CD14-positive monocyte (primary cell): ENCODE results near the gene SERPING1. TPM values are rescaled to one million over a fixed set of nuclear protein-coding genes. Genes with fewer than 3 reads are reported as not detected.
A peak's percentile ranks its signal among the peaks of the same experiment; 100 is the strongest.

Experiments
- DNase-seq, 3 donors: peaks; one replicate each; pipeline ENCODE4 v3.0.0-alpha.2; 2011 to 2022
- H2AFZ ChIP-seq: 2 replicates; pipeline ENCODE4 v1.6.0; 2012; ENCODE audit warnings: mild to moderate bottlenecking, low read depth, low read length, inconsistent platforms; ENCODE audit not compliant: insufficient read depth, poor library complexity, severe bottlenecking
- H3K27ac ChIP-seq, 2 donors: 1 replicate in 1 of 2; 2 replicates in 1 of 2; pipeline ENCODE4 v1.5.1; 2012 to 2013; ENCODE audit warnings: low read length in 2 of 2, control low read depth in 1 of 2, inconsistent platforms in 1 of 2, low read depth in 1 of 2, mild to moderate bottlenecking in 1 of 2
- H3K27me3 ChIP-seq, 2 donors: one replicate each; pipeline versions ENCODE4 v1.6.0 to v1.6.1; 2011 to 2013; ENCODE audit warnings: low read length in 2 of 2; ENCODE audit not compliant: control insufficient read depth in 2 of 2, insufficient read depth in 2 of 2
- H3K36me3 ChIP-seq, 2 donors: replicated peaks in 1 of 2; 1 replicate in 1 of 2; 2 replicates in 1 of 2; pipeline versions ENCODE4 v1.5.1 to v1.6.1; 2012 to 2013; ENCODE audit warnings: low read length in 2 of 2, control low read depth in 1 of 2, inconsistent platforms in 1 of 2, mild to moderate bottlenecking in 1 of 2; ENCODE audit not compliant: insufficient read depth in 2 of 2, control insufficient read depth in 1 of 2
- H3K4me1 ChIP-seq, 2 donors: 1 replicate in 1 of 2; 2 replicates in 1 of 2; pipeline versions ENCODE4 v1.5.1 to v1.6.1; 2012 to 2013; ENCODE audit warnings: low read length in 2 of 2, control low read depth in 1 of 2, inconsistent platforms in 1 of 2, mild to moderate bottlenecking in 1 of 2, moderate library complexity in 1 of 2; ENCODE audit not compliant: insufficient read depth in 2 of 2, control insufficient read depth in 1 of 2
- H3K4me2 ChIP-seq: replicated peaks from 2 replicates; pipeline ENCODE3; 2012; ENCODE audit warnings: low read length, moderate library complexity, mild to moderate bottlenecking; ENCODE audit not compliant: poor library complexity, severe bottlenecking; ENCODE audit errors: extremely low read depth
- H3K4me3 ChIP-seq, 3 experiments: fragments of 200-600 bp in 1 of 3; sonication (generic) in 1 of 3; replicated peaks in 1 of 3; 1 replicate in 2 of 3; 2 replicates in 1 of 3; pipeline ENCODE4 v1.5.1; 2011 to 2013; ENCODE audit warnings: low read length in 3 of 3, mild to moderate bottlenecking in 3 of 3, control low read depth in 2 of 3, low read depth in 2 of 3, inconsistent platforms in 1 of 3, moderate library complexity in 1 of 3
- H3K79me2 ChIP-seq: 2 replicates; pipeline ENCODE4 v1.6.0; 2012; ENCODE audit warnings: mild to moderate bottlenecking, control low read depth, inconsistent platforms, low read length, moderate library complexity; ENCODE audit not compliant: insufficient read depth
- H3K9ac ChIP-seq: 2 replicates; pipeline ENCODE4 v1.6.0; 2017; ENCODE audit warnings: low read length, mild to moderate bottlenecking; ENCODE audit not compliant: insufficient read depth, poor library complexity, severe bottlenecking
- H3K9me3 ChIP-seq, 2 donors: replicated peaks in 1 of 2; 1 replicate in 1 of 2; 2 replicates in 1 of 2; pipeline versions ENCODE4 v1.5.1 to v1.6.1; 2012 to 2013; ENCODE audit warnings: low read length in 2 of 2, control low read depth in 1 of 2; ENCODE audit not compliant: control insufficient read depth in 1 of 2, insufficient read depth in 1 of 2
- H4K20me1 ChIP-seq: 2 replicates; pipeline ENCODE4 v1.6.0; 2012; ENCODE audit warnings: mild to moderate bottlenecking, low read length, control low read depth, moderate library complexity; ENCODE audit not compliant: insufficient read depth
- H3K27ac Mint-ChIP-seq, 7 donors: one replicate each; pipeline ENCODE4 v1.8.0; 2020; ENCODE audit warnings: mild to moderate bottlenecking in 7 of 7, mixed read lengths in 7 of 7, moderate library complexity in 6 of 7, inconsistent platforms in 2 of 7
- H3K27me3 Mint-ChIP-seq, 3 donors: one replicate each; pipeline ENCODE4 v1.8.0; 2021 to 2022; ENCODE audit warnings: low read depth in 3 of 3, mild to moderate bottlenecking in 3 of 3, mixed read lengths in 3 of 3, moderate library complexity in 3 of 3, inconsistent platforms in 1 of 3
- H3K36me3 Mint-ChIP-seq, 2 donors: one replicate each; pipeline ENCODE4 v1.8.0; 2020; ENCODE audit warnings: mixed read lengths in 2 of 2, inconsistent platforms in 1 of 2, mild to moderate bottlenecking in 1 of 2
- H3K4me1 Mint-ChIP-seq: one replicate; pipeline ENCODE4 v1.8.0; 2020; ENCODE audit warnings: mild to moderate bottlenecking, mixed read lengths
- H3K4me3 Mint-ChIP-seq, 2 donors: one replicate each; pipeline ENCODE4 v1.8.0; 2020; ENCODE audit warnings: mild to moderate bottlenecking in 2 of 2, mixed read lengths in 2 of 2, moderate library complexity in 1 of 2
- H3K9me3 Mint-ChIP-seq, 7 donors: one replicate each; pipeline ENCODE4 v1.8.0; 2020 to 2022; ENCODE audit warnings: mixed read lengths in 7 of 7, mild to moderate bottlenecking in 6 of 7, moderate library complexity in 6 of 7, inconsistent platforms in 2 of 7
- WGBS: methylation state at CpG from one replicate; pipeline ENCODE4 v1.1.5; 2013; ENCODE audit warnings: missing lambda C conversion rate; ENCODE audit not compliant: insufficient coverage; 5-methylcytosine and 5-hydroxymethylcytosine counted together
- intact Hi-C, 2 donors: fragments of 100-400 bp; cut with micrococcal nuclease; formaldehyde crosslinking; loops; one replicate each; pipeline versions ENCODE4 v1.15.0 to v1.15.1; 2023
- polyA plus RNA-seq, 3 donors: library from polyadenylated mRNA; depleted of rRNA in 1 of 3; unstranded in 2 of 3; stranded (reverse) in 1 of 3; fragments of 300-500 nt in 2 of 3; fragments of >200 nt in 1 of 3; fragmentation: Illumina TruSeq in 2 of 3; gene quantifications; 1 replicate in 2 of 3; 2 replicates in 1 of 3; pipeline ENCODE4 v1.2.3, GENCODE V29; 2012 to 2021
- TF ChIP-seq, protein P1 (sequence below): fragments of 200-600 bp; IDR thresholded peaks from one replicate; pipeline ENCODE4 v1.8.0; 2022; ENCODE audit warnings: antibody characterized with exemption, mild to moderate bottlenecking

The SERPING1 gene
- polyA plus RNA-seq, 3 donors: 7.3 to 10.8 (median 8.5) TPM

DNA sequence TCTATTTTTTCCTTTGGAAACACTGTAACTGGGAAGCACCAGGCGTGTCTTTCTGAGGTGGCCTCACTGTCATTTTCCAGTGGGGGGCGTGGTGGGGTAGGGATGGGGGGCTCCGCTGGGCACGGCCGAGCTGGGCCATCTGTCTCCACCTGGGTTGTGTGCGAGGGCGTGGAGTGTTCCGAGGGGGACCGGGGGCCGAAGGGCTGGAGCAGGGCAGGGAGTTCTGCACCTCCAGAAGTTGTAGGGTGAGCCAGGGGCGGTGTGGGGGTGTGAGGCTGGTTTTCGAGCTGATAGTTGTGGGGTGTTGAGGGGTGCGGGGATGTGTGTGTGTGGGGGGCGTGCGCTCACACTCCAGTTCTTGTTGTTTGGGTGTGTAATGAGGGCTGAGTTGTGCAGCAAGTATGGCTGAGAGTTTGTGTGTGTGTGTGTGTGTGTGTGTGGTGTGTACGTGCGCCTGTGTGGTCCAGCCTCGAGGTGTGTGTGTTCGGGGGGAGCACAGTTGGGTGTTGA lies 41.4 kb downstream of the SERPING1 start:
- peaks cover 32 to 39% (median 38%) of the 10 kb centered on the region in 3 donors for H3K27me3 Mint-ChIP-seq
- peak overlapping the region; percentile 96 for H3K4me2 ChIP-seq
- H3K27me3 ChIP-seq: peaks cover 0 to 25% of the 10 kb centered on the region in 2 donors
- peak overlapping the region in 2 of 7 donors; percentile 14 to 56 for H3K27ac Mint-ChIP-seq
- H3K27ac ChIP-seq: peak overlapping the region in 1 of 2 donors; percentile 36
- H3K4me3 Mint-ChIP-seq: peak overlapping the region; percentile 90 to 94
- 0% methylated on average over 12 of the region's 19 CpGs for WGBS
- intact Hi-C loops: no loop called here
- peak overlapping the region; percentile 61 for H3K9ac ChIP-seq
- no peaks in the 10 kb centered on the region for H3K36me3 ChIP-seq
- peaks cover 22 to 26% of the 10 kb centered on the region in 2 donors for H3K4me1 ChIP-seq
- H3K36me3 Mint-ChIP-seq: no peaks in the 10 kb centered on the region
- H3K4me1 Mint-ChIP-seq: peaks cover 29% of the 10 kb centered on the region
- no peaks in the 10 kb centered on the region for H3K79me2 ChIP-seq
- H2AFZ ChIP-seq: peak overlapping the region; percentile 88
- H3K9me3 ChIP-seq: no peaks in the 10 kb centered on the region
- DNase-seq: no peak
- peaks cover 0 to 5% (median 0%) of the 10 kb centered on the region in 7 donors for H3K9me3 Mint-ChIP-seq
- H3K4me3 ChIP-seq: peak overlapping the region; percentile 39 to 82 (median 72)
- no peaks in the 10 kb centered on the region for H4K20me1 ChIP-seq
- TF ChIP-seq, protein P1, sequence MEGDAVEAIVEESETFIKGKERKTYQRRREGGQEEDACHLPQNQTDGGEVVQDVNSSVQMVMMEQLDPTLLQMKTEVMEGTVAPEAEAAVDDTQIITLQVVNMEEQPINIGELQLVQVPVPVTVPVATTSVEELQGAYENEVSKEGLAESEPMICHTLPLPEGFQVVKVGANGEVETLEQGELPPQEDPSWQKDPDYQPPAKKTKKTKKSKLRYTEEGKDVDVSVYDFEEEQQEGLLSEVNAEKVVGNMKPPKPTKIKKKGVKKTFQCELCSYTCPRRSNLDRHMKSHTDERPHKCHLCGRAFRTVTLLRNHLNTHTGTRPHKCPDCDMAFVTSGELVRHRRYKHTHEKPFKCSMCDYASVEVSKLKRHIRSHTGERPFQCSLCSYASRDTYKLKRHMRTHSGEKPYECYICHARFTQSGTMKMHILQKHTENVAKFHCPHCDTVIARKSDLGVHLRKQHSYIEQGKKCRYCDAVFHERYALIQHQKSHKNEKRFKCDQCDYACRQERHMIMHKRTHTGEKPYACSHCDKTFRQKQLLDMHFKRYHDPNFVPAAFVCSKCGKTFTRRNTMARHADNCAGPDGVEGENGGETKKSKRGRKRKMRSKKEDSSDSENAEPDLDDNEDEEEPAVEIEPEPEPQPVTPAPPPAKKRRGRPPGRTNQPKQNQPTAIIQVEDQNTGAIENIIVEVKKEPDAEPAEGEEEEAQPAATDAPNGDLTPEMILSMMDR: no peak

DNA sequence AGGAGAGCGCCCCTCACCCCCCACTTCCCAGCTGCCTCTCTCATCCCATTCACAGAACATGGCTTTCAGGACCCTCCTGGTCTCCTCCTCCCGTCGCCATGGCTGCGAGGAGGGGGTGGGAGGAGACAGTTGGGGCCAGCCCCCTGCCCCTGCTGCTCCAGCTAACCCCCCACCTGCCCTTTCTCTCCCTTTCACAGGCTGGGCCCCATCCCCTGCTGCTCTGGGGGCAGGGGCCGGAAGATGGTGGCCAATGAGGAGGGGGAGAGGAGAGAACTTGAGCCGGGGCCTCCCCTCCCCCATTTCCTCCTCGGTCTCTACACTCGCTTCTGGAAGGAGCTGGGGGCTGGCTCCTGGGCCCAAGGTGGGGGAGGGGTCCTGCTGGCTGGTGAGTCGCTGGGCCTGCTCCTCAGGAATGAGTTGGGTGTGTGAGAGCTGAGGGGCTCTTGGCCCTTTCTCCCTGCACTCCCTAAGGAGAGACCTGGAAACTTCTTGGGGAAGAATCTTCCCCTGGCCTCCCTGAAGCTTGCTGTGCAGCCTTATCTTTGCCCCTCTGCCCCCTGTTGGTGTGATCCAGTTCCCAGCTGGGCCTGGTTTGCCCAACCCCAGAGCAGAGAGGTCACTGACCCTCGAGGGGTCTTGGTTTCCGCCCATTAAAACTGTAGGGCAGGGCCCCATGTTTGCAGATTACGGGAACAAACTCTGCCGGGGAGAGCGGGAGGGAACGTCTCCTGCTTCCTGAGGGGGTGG lies 42.0 kb downstream of the SERPING1 start:
- H3K4me3 ChIP-seq: peak overlapping the region in 1 of 3 experiments; percentile 82
- TF ChIP-seq, protein P1: no peak
- peak overlapping the region; percentile 88 for H2AFZ ChIP-seq
- H3K9me3 ChIP-seq: no peaks in the 10 kb centered on the region
- no peak for DNase-seq
- Mint-ChIP-seq H3K36me3 (no peaks in the 10 kb centered on the region), H3K27ac (no peak overlapping the region), H3K27me3 (peaks cover 32 to 44% (median 42%) of the 10 kb centered on the region in 3 donors), H3K9me3 (peaks cover 0 to 5% (median 0%) of the 10 kb centered on the region in 7 donors), H3K4me1 (peaks cover 30% of the 10 kb centered on the region), H3K4me3 (peak overlapping the region; percentile 90 to 94)
- H3K79me2 ChIP-seq: no peaks in the 10 kb centered on the region
- H3K9ac ChIP-seq: peak overlapping the region; percentile 61
- H3K4me2 ChIP-seq: peak overlapping the region; percentile 96
- H3K27me3 ChIP-seq: peaks cover 0 to 25% of the 10 kb centered on the region in 2 donors
- no peak overlapping the region for H3K27ac ChIP-seq
- no peaks in the 10 kb centered on the region for H4K20me1 ChIP-seq
- 0% methylated on average over 2 of the region's 15 CpGs for WGBS
- H3K36me3 ChIP-seq: no peaks in the 10 kb centered on the region
- intact Hi-C loops: loop anchor here (2.0 to 10.0 kb wide), 4 partner anchors 71 to 292 kb away; no protein-coding TSS in a partner anchor
- H3K4me1 ChIP-seq: peaks cover 22 to 26% of the 10 kb centered on the region in 2 donors
